ENCODE results near the gene LIPE. TPM values are rescaled to one million over a fixed set of nuclear protein-coding genes. Genes with fewer than 3 reads are reported as not detected.

Gene LIPE
- total RNA-seq, 1 donor from 2014 or later, result 8.4 TPM

DNA sequence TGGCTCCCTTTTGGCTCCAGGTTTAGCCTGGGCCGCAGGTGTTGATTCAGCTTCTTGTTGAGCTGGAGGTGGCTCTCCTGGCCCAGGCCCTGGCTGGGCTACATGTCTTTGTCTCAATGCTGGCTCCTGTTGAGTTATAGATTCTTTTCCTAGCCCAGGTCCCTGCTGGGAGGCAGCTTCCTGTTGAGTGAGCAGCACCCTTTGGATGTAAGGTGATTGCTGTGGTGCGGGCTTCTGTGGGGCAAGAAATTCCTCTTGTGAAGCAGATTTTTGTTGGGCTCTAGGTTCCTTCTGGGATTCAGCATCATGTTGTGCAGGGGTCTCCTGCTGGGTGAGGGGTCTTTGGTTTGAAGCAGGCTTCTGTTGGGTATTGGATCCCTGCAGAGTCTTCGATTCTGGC is 545 bp downstream of the LIPE start:
- Mint-ChIP-seq H3K27me3 (ENCODE audit: unreplicated experiment) (peaks cover 2% of the 10 kb centered on the region), H3K27ac (ENCODE audit: unreplicated experiment) (no peak overlapping the region), H3K4me3 (ENCODE audit: unreplicated experiment) (no peak overlapping the region), H3K4me1 (ENCODE audit: unreplicated experiment) (peaks cover 17% of the 10 kb centered on the region), H3K9me3 (ENCODE audit: unreplicated experiment) (no peaks in the 10 kb centered on the region), H3K36me3 (ENCODE audit: unreplicated experiment) (no peaks in the 10 kb centered on the region)
- DNase-seq (ENCODE audit: extremely low spot score, unreplicated experiment), result no peak
- TF ChIP-seq, protein P1, sequence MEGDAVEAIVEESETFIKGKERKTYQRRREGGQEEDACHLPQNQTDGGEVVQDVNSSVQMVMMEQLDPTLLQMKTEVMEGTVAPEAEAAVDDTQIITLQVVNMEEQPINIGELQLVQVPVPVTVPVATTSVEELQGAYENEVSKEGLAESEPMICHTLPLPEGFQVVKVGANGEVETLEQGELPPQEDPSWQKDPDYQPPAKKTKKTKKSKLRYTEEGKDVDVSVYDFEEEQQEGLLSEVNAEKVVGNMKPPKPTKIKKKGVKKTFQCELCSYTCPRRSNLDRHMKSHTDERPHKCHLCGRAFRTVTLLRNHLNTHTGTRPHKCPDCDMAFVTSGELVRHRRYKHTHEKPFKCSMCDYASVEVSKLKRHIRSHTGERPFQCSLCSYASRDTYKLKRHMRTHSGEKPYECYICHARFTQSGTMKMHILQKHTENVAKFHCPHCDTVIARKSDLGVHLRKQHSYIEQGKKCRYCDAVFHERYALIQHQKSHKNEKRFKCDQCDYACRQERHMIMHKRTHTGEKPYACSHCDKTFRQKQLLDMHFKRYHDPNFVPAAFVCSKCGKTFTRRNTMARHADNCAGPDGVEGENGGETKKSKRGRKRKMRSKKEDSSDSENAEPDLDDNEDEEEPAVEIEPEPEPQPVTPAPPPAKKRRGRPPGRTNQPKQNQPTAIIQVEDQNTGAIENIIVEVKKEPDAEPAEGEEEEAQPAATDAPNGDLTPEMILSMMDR (IDR thresholded peaks at IDR 0.05), result no peak

DNA sequence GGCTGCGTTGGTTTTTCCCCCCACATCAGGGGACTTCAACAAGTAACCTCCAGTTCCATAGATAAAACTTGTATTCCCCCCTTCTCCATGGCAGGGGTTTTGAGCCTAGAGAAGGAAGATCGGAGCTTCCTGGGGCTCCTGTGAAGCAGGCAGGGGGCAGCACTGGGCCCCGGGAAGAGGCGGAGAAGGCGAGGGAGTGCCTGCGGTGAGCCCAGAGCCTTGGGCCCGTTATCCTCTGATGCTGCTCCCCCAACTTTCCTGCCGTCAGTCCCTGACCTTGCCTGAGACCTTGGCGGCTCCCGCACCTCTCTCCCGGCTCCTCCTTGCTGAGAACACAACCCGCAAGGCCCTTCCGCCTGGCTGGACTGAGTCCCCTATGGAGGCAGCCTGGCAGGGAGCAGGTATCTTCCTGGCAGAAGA is 2.5 kb downstream of the LIPE start:
- Mint-ChIP-seq H3K4me3 (ENCODE audit: unreplicated experiment) (no peak overlapping the region), H3K36me3 (ENCODE audit: unreplicated experiment) (no peaks in the 10 kb centered on the region), H3K9me3 (ENCODE audit: unreplicated experiment) (no peaks in the 10 kb centered on the region), H3K27ac (ENCODE audit: unreplicated experiment) (no peak overlapping the region), H3K27me3 (ENCODE audit: unreplicated experiment) (no peaks in the 10 kb centered on the region), H3K4me1 (ENCODE audit: unreplicated experiment) (peaks cover 22% of the 10 kb centered on the region)
- DNase-seq (ENCODE audit: extremely low spot score, unreplicated experiment), result no peak
- TF ChIP-seq, protein P1 (IDR thresholded peaks at IDR 0.05), result peak; percentile 32

DNA sequence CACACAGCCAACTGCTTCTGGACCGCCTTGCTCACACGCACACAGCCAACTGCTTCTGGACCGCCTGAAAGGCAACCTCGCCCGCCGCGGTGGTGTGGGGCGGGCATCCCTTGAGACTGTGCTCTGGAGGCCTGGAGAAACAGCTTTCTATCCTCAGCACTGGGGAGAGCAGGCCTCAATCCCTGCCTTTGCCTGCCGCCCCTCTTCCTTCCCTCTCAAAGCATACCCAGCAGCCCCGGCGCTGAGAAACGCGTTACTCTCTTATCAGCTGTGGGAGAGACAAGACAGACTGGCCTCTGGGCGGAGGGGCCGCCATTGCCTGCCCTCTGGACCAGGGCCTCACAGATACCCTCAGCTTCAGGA is 2.9 kb downstream of the LIPE start:
- Mint-ChIP-seq H3K27ac (ENCODE audit: unreplicated experiment) (no peak overlapping the region), H3K9me3 (ENCODE audit: unreplicated experiment) (no peaks in the 10 kb centered on the region), H3K27me3 (ENCODE audit: unreplicated experiment) (no peaks in the 10 kb centered on the region), H3K4me3 (ENCODE audit: unreplicated experiment) (peak overlapping the region; percentile 10), H3K4me1 (ENCODE audit: unreplicated experiment) (peaks cover 24% of the 10 kb centered on the region), H3K36me3 (ENCODE audit: unreplicated experiment) (no peaks in the 10 kb centered on the region)
- TF ChIP-seq, protein P1 (IDR thresholded peaks at IDR 0.05), result no peak
- no peak for DNase-seq (ENCODE audit: extremely low spot score, unreplicated experiment)

DNA sequence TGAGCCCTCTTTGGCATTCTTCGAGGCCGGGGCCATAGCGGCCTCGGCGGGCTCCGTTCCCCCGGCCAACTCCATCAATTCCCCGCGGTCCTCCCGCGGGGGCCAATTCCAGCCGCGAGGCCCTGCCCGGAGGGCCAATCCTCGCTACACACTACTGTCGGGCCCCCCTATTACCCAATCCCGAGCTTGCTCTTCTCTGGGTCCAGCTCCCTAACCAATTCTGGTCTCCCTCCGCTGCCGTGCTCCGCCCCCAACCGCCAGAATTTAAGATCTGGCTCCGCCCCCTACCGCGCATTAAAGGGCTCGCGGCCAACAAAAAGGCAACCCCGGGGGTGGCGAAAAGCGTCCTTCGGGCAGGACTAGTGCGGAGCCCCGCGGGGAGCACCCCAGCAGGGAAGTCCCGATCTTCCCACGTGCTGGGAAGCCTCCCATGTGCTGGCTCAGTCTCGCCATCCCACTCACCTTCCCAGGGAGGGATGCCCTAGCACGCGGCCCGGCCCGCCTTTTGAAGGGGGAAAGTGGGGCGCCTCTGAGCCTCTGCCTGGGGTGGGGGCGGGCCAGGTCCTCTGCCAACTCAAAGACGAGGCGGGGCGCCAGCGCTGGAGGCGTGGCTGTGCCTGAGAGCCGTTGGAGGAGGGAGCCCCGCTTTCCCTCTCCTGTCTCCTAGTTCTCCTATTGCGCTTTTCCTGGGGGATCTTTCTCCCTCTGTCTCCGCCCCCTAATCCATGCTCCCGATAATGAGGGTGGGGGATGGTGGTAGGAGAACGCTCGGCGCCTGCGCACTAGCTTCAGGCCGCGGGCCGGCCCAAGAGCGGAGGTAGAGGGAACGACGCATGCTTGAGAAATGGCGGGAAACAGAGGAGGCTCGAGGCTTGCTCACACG is 3.5 kb downstream of the LIPE start:
- H3K27me3 Mint-ChIP-seq (ENCODE audit: unreplicated experiment), result no peaks in the 10 kb centered on the region
- H3K4me1 Mint-ChIP-seq (ENCODE audit: unreplicated experiment), result peaks cover 25% of the 10 kb centered on the region
- H3K9me3 Mint-ChIP-seq (ENCODE audit: unreplicated experiment), result no peaks in the 10 kb centered on the region
- TF ChIP-seq, protein P1 (IDR thresholded peaks at IDR 0.05), result no peak
- H3K4me3 Mint-ChIP-seq (ENCODE audit: unreplicated experiment), result peak overlapping the region; percentile 92
- H3K36me3 Mint-ChIP-seq (ENCODE audit: unreplicated experiment), result no peaks in the 10 kb centered on the region
- peak overlapping the region; percentile 76 for H3K27ac Mint-ChIP-seq (ENCODE audit: unreplicated experiment)
- DNase-seq (ENCODE audit: extremely low spot score, unreplicated experiment), result peak; percentile 93

DNA sequence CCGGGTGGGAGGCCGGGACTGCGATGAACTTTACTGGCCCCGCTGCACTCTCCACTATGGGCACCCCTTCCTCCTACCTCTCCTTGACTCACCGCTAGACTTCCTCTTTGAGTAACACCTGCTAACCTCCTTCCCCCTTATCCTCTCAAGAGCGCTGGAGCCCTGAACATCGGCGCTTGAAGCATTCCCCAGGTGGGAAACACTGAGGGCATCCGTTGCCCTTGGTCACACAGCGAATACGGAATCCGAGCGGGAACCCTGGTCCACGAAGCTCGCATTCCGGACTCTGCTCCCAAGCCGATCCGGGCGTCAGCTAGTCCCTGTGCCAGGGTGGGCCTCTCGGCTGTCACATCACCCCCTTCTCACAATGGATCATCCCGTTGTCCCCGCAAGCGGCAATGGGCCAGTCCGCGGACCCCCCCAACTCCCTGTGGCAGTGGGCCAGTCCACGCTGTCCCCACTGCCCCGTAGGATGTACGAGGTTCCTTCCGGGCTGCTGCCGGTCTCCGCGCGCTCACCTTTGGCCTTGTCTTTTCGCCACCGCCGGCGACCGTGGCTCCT is 4.2 kb downstream of the LIPE start:
- Mint-ChIP-seq H3K36me3 (ENCODE audit: unreplicated experiment) (no peaks in the 10 kb centered on the region), H3K9me3 (ENCODE audit: unreplicated experiment) (no peaks in the 10 kb centered on the region), H3K27ac (ENCODE audit: unreplicated experiment) (peak overlapping the region; percentile 76), H3K4me3 (ENCODE audit: unreplicated experiment) (peak overlapping the region; percentile 92), H3K27me3 (ENCODE audit: unreplicated experiment) (no peaks in the 10 kb centered on the region), H3K4me1 (ENCODE audit: unreplicated experiment) (peaks cover 25% of the 10 kb centered on the region)
- DNase-seq (ENCODE audit: extremely low spot score, unreplicated experiment), result no peak
- TF ChIP-seq, protein P1 (IDR thresholded peaks at IDR 0.05), result no peak

Data from osteocyte (in vitro differentiated cells).